HUES64 (cell line): ENCODE data around the gene SMAD1.
"Not testable (repeated sequence)": the region's sequence is repeated elsewhere in the genome, so short reads cannot be mapped to it uniquely, and the experiment has no call there.

Experiments
- H3K27ac ChIP-seq: 2 replicates; pipeline ENCODE4 v1.7.0; 2013; ENCODE audit warnings: low read depth, low read length, inconsistent platforms
- H3K27me3 ChIP-seq: 2 replicates; pipeline ENCODE4 v1.6.1; 2013; ENCODE audit warnings: mild to moderate bottlenecking, low read length; ENCODE audit not compliant: insufficient read depth
- H3K36me3 ChIP-seq: 2 replicates; pipeline ENCODE4 v1.6.1; 2013; ENCODE audit warnings: mild to moderate bottlenecking, low read length; ENCODE audit not compliant: insufficient read depth
- H3K4me1 ChIP-seq: 2 replicates; pipeline ENCODE4 v1.6.1; 2013; ENCODE audit warnings: mild to moderate bottlenecking, low read length, moderate library complexity; ENCODE audit not compliant: insufficient read depth
- H3K4me3 ChIP-seq: 2 replicates; pipeline ENCODE4 v1.5.1; 2013; ENCODE audit warnings: mild to moderate bottlenecking, low read length, moderate library complexity
- H3K9ac ChIP-seq: 2 replicates; pipeline ENCODE4 v1.6.1; 2013; ENCODE audit warnings: mild to moderate bottlenecking, low read depth, low read length
- H3K9me3 ChIP-seq: 2 replicates; pipeline ENCODE4 v1.6.1; 2013; ENCODE audit warnings: low read depth, low read length; ENCODE audit not compliant: insufficient read depth
- WGBS: fragments of 150-250, 120-280 bp; methylation state at CpG from one replicate; pipeline ENCODE4 v1.1.7; 2013; ENCODE audit warnings: missing lambda C conversion rate; 5-methylcytosine and 5-hydroxymethylcytosine counted together

Gene SMAD1

GRCh38 chr4:145528601-145529000, 46.9 kb downstream of the SMAD1 start:
- H3K27me3 ChIP-seq: no peaks in the 10 kb centered on the region
- no peak overlapping the region for H3K4me3 ChIP-seq
- H3K4me1 ChIP-seq: peaks cover 20% of the 10 kb centered on the region
- H3K9me3 ChIP-seq: no peaks in the 10 kb centered on the region
- H3K36me3 ChIP-seq: no peaks in the 10 kb centered on the region
- H3K27ac ChIP-seq: no peak overlapping the region
- 94% methylated on average over 3 of the region's 3 CpGs for WGBS
- H3K9ac ChIP-seq: no peak overlapping the region

GRCh38 chr4:145530189-145530588, 48.5 kb downstream of the SMAD1 start:
- no peaks in the 10 kb centered on the region for H3K9me3 ChIP-seq
- no peak overlapping the region for H3K9ac ChIP-seq
- 88% methylated on average over 2 of the region's 2 CpGs for WGBS
- H3K27me3 ChIP-seq: no peaks in the 10 kb centered on the region
- H3K4me1 ChIP-seq: peaks cover 14% of the 10 kb centered on the region
- no peak overlapping the region for H3K4me3 ChIP-seq
- no peaks in the 10 kb centered on the region for H3K36me3 ChIP-seq
- no peak overlapping the region for H3K27ac ChIP-seq

- Histone ChIP-seq H3K27ac (no peak overlapping the region), H3K9ac (no peak overlapping the region), H3K27me3 (no peaks in the 10 kb centered on the region), H3K9me3 (no peaks in the 10 kb centered on the region), H3K4me1 (peaks cover 9% of the 10 kb centered on the region; the same call in 1 of the 2 replicates), H3K36me3 (no peaks in the 10 kb centered on the region), H3K4me3 (no peak overlapping the region)
- no CpG with 5 or more reads among the region's 1 CpG for WGBS
Measured at GRCh38 chr4:145530662-145531061, 49.0 kb downstream of the SMAD1 start.

- Histone ChIP-seq H3K9me3 (no peaks in the 10 kb centered on the region), H3K4me3 (no peak overlapping the region), H3K27me3 (no peaks in the 10 kb centered on the region), H3K36me3 (no peaks in the 10 kb centered on the region), H3K4me1 (peaks cover 6% of the 10 kb centered on the region; the same call in 1 of the 2 replicates), H3K27ac (no peak overlapping the region), H3K9ac (no peak overlapping the region)
- whole genome bisulfite sequencing: 96% methylated on average over 2 of the region's 2 CpGs
Measured at GRCh38 chr4:145531223-145531622, 49.6 kb downstream of the SMAD1 start.

- Histone ChIP-seq H3K27me3 (no peaks in the 10 kb centered on the region), H3K27ac (no peak overlapping the region), H3K36me3 (no peaks in the 10 kb centered on the region), H3K4me1 (peaks cover 6% of the 10 kb centered on the region; the same call in 1 of the 2 replicates), H3K4me3 (no peak overlapping the region), H3K9me3 (no peaks in the 10 kb centered on the region), H3K9ac (no peak overlapping the region)
- WGBS: 90% methylated on average over 5 of the region's 5 CpGs
Measured at GRCh38 chr4:145531859-145532258, 50.2 kb downstream of the SMAD1 start.

GRCh38 chr4:145533001-145533400, 51.3 kb downstream of the SMAD1 start:
- WGBS: 88% methylated on average over 3 of the region's 4 CpGs
- Histone ChIP-seq H3K27ac (no peak overlapping the region), H3K4me1 (peaks cover 12% of the 10 kb centered on the region)

GRCh38 chr4:145533415-145533814, 51.8 kb downstream of the SMAD1 start:
- H3K27me3 ChIP-seq, H3K4me3 ChIP-seq, H3K36me3 ChIP-seq, H3K9me3 ChIP-seq, H3K9ac ChIP-seq, H3K27ac ChIP-seq: not testable (repeated sequence)
- 97% methylated on average over 3 of the region's 3 CpGs for WGBS
- H3K4me1 ChIP-seq: peaks cover 12% of the 10 kb centered on the region

More at GRCh38 chr4:145533001-145533400, 51.3 kb downstream of the SMAD1 start:
- Histone ChIP-seq H3K9me3 (no peaks in the 10 kb centered on the region), H3K4me3 (no peak overlapping the region), H3K9ac (no peak overlapping the region), H3K36me3 (no peaks in the 10 kb centered on the region), H3K27me3 (no peaks in the 10 kb centered on the region)

- Histone ChIP-seq H3K9me3 (no peaks in the 10 kb centered on the region), H3K9ac (no peak overlapping the region), H3K27me3 (no peaks in the 10 kb centered on the region), H3K4me3 (no peak overlapping the region), H3K27ac (no peak overlapping the region), H3K36me3 (no peaks in the 10 kb centered on the region), H3K4me1 (peaks cover 16% of the 10 kb centered on the region)
- 94% methylated on average over 1 of the region's 1 CpG for WGBS
Measured at GRCh38 chr4:145533961-145534360, 52.3 kb downstream of the SMAD1 start.

GRCh38 chr4:145535202-145535601, 53.5 kb downstream of the SMAD1 start:
- H3K27me3 ChIP-seq: no peaks in the 10 kb centered on the region
- WGBS: 96% methylated on average over 1 of the region's 1 CpG
- H3K4me3 ChIP-seq: no peak overlapping the region
- H3K9ac ChIP-seq: no peak overlapping the region
- H3K4me1 ChIP-seq: peaks cover 18% of the 10 kb centered on the region
- no peaks in the 10 kb centered on the region for H3K36me3 ChIP-seq
- H3K27ac ChIP-seq: no peak overlapping the region
- H3K9me3 ChIP-seq: no peaks in the 10 kb centered on the region

- no peaks in the 10 kb centered on the region for H3K27me3 ChIP-seq
- no peaks in the 10 kb centered on the region for H3K36me3 ChIP-seq
- 100% methylated on average over 1 of the region's 2 CpGs for WGBS
Measured at GRCh38 chr4:145536044-145536443, 54.4 kb downstream of the SMAD1 start.

GRCh38 chr4:145538596-145538995, 56.9 kb downstream of the SMAD1 start:
- no peak overlapping the region for H3K4me3 ChIP-seq
- H3K9ac ChIP-seq: no peak overlapping the region
- H3K27ac ChIP-seq: no peak overlapping the region
- peaks cover 24% of the 10 kb centered on the region for H3K4me1 ChIP-seq
- no peaks in the 10 kb centered on the region for H3K9me3 ChIP-seq
- WGBS: 86% methylated on average over 1 of the region's 1 CpG
- no peaks in the 10 kb centered on the region for H3K27me3 ChIP-seq
- H3K36me3 ChIP-seq: no peaks in the 10 kb centered on the region; the same call in 1 of the 2 replicates

More at GRCh38 chr4:145536044-145536443, 54.4 kb downstream of the SMAD1 start:
- H3K4me1 ChIP-seq: peaks cover 26% of the 10 kb centered on the region
- H3K4me3 ChIP-seq: no peak overlapping the region
- H3K9ac ChIP-seq: no peak overlapping the region
- H3K9me3 ChIP-seq: no peaks in the 10 kb centered on the region
- H3K27ac ChIP-seq: no peak overlapping the region

GRCh38 chr4:145539671-145540070, 58.0 kb downstream of the SMAD1 start:
- peaks cover 26% of the 10 kb centered on the region for H3K4me1 ChIP-seq
- H3K4me3 ChIP-seq: no peak overlapping the region
- H3K27me3 ChIP-seq: no peaks in the 10 kb centered on the region
- H3K36me3 ChIP-seq: no peaks in the 10 kb centered on the region; the same call in 1 of the 2 replicates
- no peaks in the 10 kb centered on the region for H3K9me3 ChIP-seq
- H3K9ac ChIP-seq: no peak overlapping the region
- 90% methylated on average over 4 of the region's 4 CpGs for WGBS
- H3K27ac ChIP-seq: no peak overlapping the region
